Measurements from ENCODE around the gene HDAC4.

HDAC4 gene

GRCh38 chr2:239206042-239206441, 194.8 kb downstream of the HDAC4 start:
- H3K9me3 ChIP-seq (ENCODE audit: insufficient read depth, low read depth, low read length), result no peaks in the 10 kb centered on the region
- peaks cover 5% of the 10 kb centered on the region for H4K20me1 ChIP-seq (ENCODE audit: insufficient read depth, low read length, poor library complexity, severe bottlenecking)
- no peak overlapping the region for H3K9ac ChIP-seq (ENCODE audit: low read depth, low read length, poor library complexity, severe bottlenecking)
- H3K79me2 ChIP-seq (ENCODE audit: insufficient read depth, low read length), result peaks cover 36% of the 10 kb centered on the region; the same call in 1 of the 2 replicates
- no peaks in the 10 kb centered on the region for H3F3A ChIP-seq (ENCODE audit: low read depth)
- H3K4me2 ChIP-seq (ENCODE audit: low read depth, low read length, poor library complexity, severe bottlenecking), result no peak overlapping the region
- TF ChIP-seq CTCF (conservative IDR thresholded peaks at IDR 0.05; ENCODE audit: low read length), result no peak
- H3K4me1 ChIP-seq (ENCODE audit: insufficient read depth, low read length, poor library complexity, severe bottlenecking), result peaks cover 9% of the 10 kb centered on the region
- no peak overlapping the region for H2AFZ ChIP-seq (ENCODE audit: low read length)
- peaks cover 5% of the 10 kb centered on the region; the same call in 1 of the 2 replicates for H3K36me3 ChIP-seq (ENCODE audit: insufficient read depth, low read length)
- no peaks in the 10 kb centered on the region for H3K27me3 ChIP-seq (ENCODE audit: insufficient read depth, low read length, poor library complexity, severe bottlenecking)
- no peaks in the 10 kb centered on the region for H3K9me2 ChIP-seq (replicated peaks; ENCODE audit: low read depth, low read length)
- no peak overlapping the region for H3K4me3 ChIP-seq (ENCODE audit: low read length, poor library complexity, severe bottlenecking)

DNA sequence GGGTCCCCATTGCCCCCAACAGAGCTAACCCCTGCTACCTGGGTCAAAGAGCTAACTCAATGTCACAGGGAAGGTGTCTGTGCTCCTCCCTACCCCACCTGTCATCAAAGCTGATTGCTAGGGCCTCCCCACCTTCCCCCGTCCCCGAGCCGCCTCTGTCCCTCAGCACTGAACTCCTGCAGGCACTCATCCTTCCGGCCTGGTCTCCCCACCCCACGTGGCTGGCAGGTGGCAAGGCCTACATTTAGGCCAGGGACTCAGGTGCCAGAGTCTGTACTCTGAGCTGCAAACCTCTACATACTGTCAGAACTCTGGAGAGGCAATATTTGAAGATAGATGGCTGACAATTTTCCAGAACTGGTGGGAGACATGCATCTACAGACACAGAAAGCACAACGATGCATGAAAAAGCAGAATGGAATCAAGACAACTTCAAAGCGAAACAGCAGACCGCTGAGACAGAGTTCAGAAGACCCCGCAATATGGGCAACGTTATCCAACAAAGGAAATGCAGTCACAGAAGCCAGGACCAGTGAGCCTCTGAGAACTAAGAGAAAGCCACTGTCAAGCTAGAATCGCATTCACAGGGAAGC, 195.8 kb downstream of the HDAC4 start:
- Histone ChIP-seq H3K9ac (ENCODE audit: low read depth, low read length, poor library complexity, severe bottlenecking) (no peak overlapping the region), H3K4me3 (ENCODE audit: low read length, poor library complexity, severe bottlenecking) (no peak overlapping the region), H3K4me2 (ENCODE audit: low read depth, low read length, poor library complexity, severe bottlenecking) (no peak overlapping the region), H3K36me3 (ENCODE audit: insufficient read depth, low read length) (peaks cover 5% of the 10 kb centered on the region; the same call in 1 of the 2 replicates), H3K4me1 (ENCODE audit: insufficient read depth, low read length, poor library complexity, severe bottlenecking) (peaks cover 9% of the 10 kb centered on the region), H3K9me2 (replicated peaks; ENCODE audit: low read depth, low read length) (no peaks in the 10 kb centered on the region), H3K79me2 (ENCODE audit: insufficient read depth, low read length) (peaks cover 28% of the 10 kb centered on the region; the same call in 1 of the 2 replicates), H4K20me1 (ENCODE audit: insufficient read depth, low read length, poor library complexity, severe bottlenecking) (peaks cover 2% of the 10 kb centered on the region), H3K27me3 (ENCODE audit: insufficient read depth, low read length, poor library complexity, severe bottlenecking) (no peaks in the 10 kb centered on the region), H3F3A (ENCODE audit: low read depth) (no peaks in the 10 kb centered on the region), H3K9me3 (ENCODE audit: insufficient read depth, low read depth, low read length) (no peaks in the 10 kb centered on the region), H2AFZ (ENCODE audit: low read length) (no peak overlapping the region)
- TF ChIP-seq CTCF (conservative IDR thresholded peaks at IDR 0.05; ENCODE audit: low read length) (no peak), EZH2phosphoT487 (IDR thresholded peaks at IDR 0.05; ENCODE audit: borderline replicate concordance) (no peak)

GRCh38 chr2:239204136-239204875, 196.5 kb downstream of the HDAC4 start:
- Histone ChIP-seq H4K20me1 (ENCODE audit: insufficient read depth, low read length, poor library complexity, severe bottlenecking) (peaks cover 2% of the 10 kb centered on the region), H3K9ac (ENCODE audit: low read depth, low read length, poor library complexity, severe bottlenecking) (no peak overlapping the region), H3K27me3 (ENCODE audit: insufficient read depth, low read length, poor library complexity, severe bottlenecking) (no peaks in the 10 kb centered on the region), H3K36me3 (ENCODE audit: insufficient read depth, low read length) (peaks cover 5% of the 10 kb centered on the region; the same call in 1 of the 2 replicates), H3F3A (ENCODE audit: low read depth) (no peaks in the 10 kb centered on the region), H3K4me3 (ENCODE audit: low read length, poor library complexity, severe bottlenecking) (no peak overlapping the region), H3K9me2 (replicated peaks; ENCODE audit: low read depth, low read length) (no peaks in the 10 kb centered on the region), H2AFZ (ENCODE audit: low read length) (no peak overlapping the region), H3K4me2 (ENCODE audit: low read depth, low read length, poor library complexity, severe bottlenecking) (no peak overlapping the region), H3K9me3 (ENCODE audit: insufficient read depth, low read depth, low read length) (no peaks in the 10 kb centered on the region), H3K4me1 (ENCODE audit: insufficient read depth, low read length, poor library complexity, severe bottlenecking) (peaks cover 9% of the 10 kb centered on the region), H3K79me2 (ENCODE audit: insufficient read depth, low read length) (peaks cover 21% of the 10 kb centered on the region; the same call in 1 of the 2 replicates)
- TF ChIP-seq CTCF (conservative IDR thresholded peaks at IDR 0.05; ENCODE audit: low read length) (no peak), EZH2phosphoT487 (IDR thresholded peaks at IDR 0.05; ENCODE audit: borderline replicate concordance) (no peak)

All from Loucy (cell line).